ENCODE data around the gene MED15. TPM values are rescaled to one million over a fixed set of nuclear protein-coding genes. Genes with fewer than 3 reads are reported as not detected.
"Not testable (repeated sequence)": the region's sequence is repeated elsewhere in the genome, so short reads cannot be mapped to it uniquely, and the experiment has no call there.

MED15 gene
- total RNA-seq, 1 donor from 2014 or later: 84.5 TPM

DNA sequence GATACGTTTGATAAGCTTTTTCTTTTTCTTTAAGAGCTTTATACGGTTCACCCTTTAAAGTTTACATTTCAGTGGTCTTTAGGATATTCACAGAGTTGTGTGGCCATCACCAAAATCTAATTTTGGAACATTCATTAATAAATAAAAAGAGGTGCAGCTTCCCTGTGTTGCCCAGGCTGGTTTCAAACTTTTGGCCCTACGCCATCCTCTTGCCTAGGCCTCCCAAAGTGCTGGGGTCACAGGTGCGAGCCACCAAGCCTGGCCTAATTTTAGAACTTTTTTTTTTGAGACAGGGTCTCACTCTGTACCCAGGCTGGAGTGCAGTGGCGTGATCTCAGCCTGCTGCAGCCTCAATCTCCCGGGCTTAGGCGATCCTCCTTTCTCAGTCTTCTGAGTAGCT is 30.6 kb downstream of the MED15 start:
- Mint-ChIP-seq H3K27ac (ENCODE audit: unreplicated experiment) (no peak overlapping the region), H3K4me3 (no peak overlapping the region), H3K27me3 (ENCODE audit: low read depth) (no peaks in the 10 kb centered on the region), H3K36me3 (ENCODE audit: low read depth) (peaks cover 16% of the 10 kb centered on the region), H3K9me3 (no peaks in the 10 kb centered on the region), H3K4me1 (peaks cover 18% of the 10 kb centered on the region)
- DNase-seq (ENCODE audit: low read depth, low spot score): no peak
- TF ChIP-seq CTCF (conservative IDR thresholded peaks at IDR 0.05): no peak

GRCh38 chr22:20538875-20539274 is 31.5 kb downstream of the MED15 start:
- H3K4me3 Mint-ChIP-seq; DNase-seq (ENCODE audit: low read depth, low spot score); H3K9me3 Mint-ChIP-seq; H3K27ac Mint-ChIP-seq (ENCODE audit: unreplicated experiment); H3K4me1 Mint-ChIP-seq; H3K27me3 Mint-ChIP-seq (ENCODE audit: low read depth): not testable (repeated sequence)
- H3K36me3 Mint-ChIP-seq (ENCODE audit: low read depth): peaks cover 19% of the 10 kb centered on the region

DNA sequence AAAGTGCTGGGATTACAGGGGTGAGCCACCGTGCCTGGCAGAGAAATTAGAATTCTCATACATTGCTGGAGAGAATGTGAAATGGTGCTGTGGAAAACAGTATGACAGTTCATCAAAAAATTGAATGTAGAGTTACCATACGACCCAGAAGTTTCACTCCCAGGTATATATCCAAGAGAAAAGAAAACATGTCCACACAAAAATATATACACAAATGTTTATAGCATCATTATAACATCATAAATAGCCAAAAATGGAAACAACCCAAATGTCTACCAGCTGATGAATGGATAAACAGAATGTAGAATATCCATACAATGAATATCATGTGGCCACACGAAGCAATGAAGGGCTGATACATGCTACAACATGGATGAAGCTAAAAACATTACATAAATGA is 34.6 kb downstream of the MED15 start:
- Mint-ChIP-seq H3K4me3 (no peak overlapping the region), H3K9me3 (no peaks in the 10 kb centered on the region), H3K36me3 (ENCODE audit: low read depth) (peaks cover 22% of the 10 kb centered on the region), H3K27ac (ENCODE audit: unreplicated experiment) (no peak overlapping the region), H3K4me1 (peaks cover 18% of the 10 kb centered on the region), H3K27me3 (ENCODE audit: low read depth) (no peaks in the 10 kb centered on the region)
- no peak for TF ChIP-seq CTCF (conservative IDR thresholded peaks at IDR 0.05)
- no peak for DNase-seq (ENCODE audit: low read depth, low spot score)

DNA sequence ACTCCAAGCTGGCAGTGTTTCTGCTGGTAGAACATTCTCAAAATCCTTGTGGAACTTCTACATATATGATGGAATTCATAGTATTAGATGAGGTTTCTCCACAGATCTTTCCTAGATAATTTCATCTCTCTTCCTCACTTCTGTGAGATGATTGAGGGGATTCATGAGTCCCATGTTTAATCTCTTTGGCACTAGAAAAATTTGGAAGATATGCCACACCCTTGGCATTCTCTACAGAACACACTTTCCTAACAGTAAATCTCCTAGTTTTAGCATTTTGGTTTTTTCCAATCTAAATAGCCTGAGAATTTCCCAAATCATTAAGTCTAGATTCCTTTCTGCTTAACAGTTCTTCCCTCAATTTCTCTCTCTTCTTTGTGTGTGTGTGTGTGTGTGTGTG is 35.3 kb downstream of the MED15 start:
- DNase-seq (ENCODE audit: low read depth, low spot score): no peak
- Mint-ChIP-seq H3K4me3 (no peak overlapping the region), H3K9me3 (no peaks in the 10 kb centered on the region), H3K4me1 (peaks cover 18% of the 10 kb centered on the region), H3K36me3 (ENCODE audit: low read depth) (peaks cover 20% of the 10 kb centered on the region), H3K27me3 (ENCODE audit: low read depth) (no peaks in the 10 kb centered on the region), H3K27ac (ENCODE audit: unreplicated experiment) (no peak overlapping the region)
- no peak for TF ChIP-seq CTCF (conservative IDR thresholded peaks at IDR 0.05)

GRCh38 chr22:20545318-20545634 is 37.9 kb downstream of the MED15 start:
- not testable (repeated sequence) for H3K4me3 Mint-ChIP-seq; H3K27ac Mint-ChIP-seq (ENCODE audit: unreplicated experiment)

DNA sequence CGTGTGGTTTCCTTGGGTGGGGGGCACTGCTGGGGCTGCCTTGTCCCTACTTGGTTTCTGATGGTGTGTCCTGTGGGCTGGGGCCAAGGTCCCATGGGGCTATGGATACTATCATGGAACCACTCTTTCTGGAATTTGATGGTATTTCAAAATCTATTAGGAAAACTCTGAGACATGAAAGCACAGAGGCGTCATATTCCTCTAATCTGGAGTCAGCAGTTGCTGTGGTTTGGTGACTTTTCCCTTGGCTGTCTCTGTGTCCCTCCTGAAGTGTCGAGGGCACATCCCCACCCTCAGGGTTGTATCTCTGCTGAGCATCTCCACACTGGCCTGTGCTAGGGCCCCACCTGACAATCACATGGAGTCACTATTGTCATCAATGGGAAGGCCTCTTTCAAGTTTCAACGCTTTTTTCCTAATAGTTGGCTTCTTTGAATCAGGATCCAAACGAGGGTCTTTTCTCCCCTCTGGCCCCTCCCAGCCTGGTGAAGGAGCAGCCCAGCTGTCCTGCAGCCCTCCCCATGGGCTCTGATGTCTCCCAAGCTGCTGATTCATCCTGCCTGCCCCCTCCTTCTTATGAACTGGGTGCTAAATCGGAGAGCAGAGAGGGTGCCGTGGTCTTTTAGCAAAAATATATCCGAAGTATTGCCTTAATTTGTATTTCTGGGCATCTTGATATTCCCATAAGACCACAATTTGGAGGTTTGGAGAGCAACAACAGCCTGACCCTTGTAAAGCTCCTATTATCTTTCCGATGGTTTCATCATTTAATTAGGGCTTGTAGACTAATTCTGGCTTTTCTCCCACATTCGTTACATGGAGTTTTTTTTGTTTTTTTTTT is 38.5 kb downstream of the MED15 start:
- Mint-ChIP-seq H3K27me3 (ENCODE audit: low read depth) (no peaks in the 10 kb centered on the region), H3K27ac (ENCODE audit: unreplicated experiment) (no peak overlapping the region), H3K4me1 (peaks cover 43% of the 10 kb centered on the region), H3K4me3 (no peak overlapping the region), H3K9me3 (no peaks in the 10 kb centered on the region), H3K36me3 (ENCODE audit: low read depth) (peaks cover 11% of the 10 kb centered on the region)
- no peak for DNase-seq (ENCODE audit: low read depth, low spot score)
- TF ChIP-seq CTCF (conservative IDR thresholded peaks at IDR 0.05): no peak

More at GRCh38 chr22:20545318-20545634, 37.9 kb downstream of the MED15 start:
- H3K36me3 Mint-ChIP-seq (ENCODE audit: low read depth): peaks cover 15% of the 10 kb centered on the region
- not testable (repeated sequence) for DNase-seq (ENCODE audit: low read depth, low spot score); H3K9me3 Mint-ChIP-seq; H3K27me3 Mint-ChIP-seq (ENCODE audit: low read depth)
- H3K4me1 Mint-ChIP-seq: peaks cover 37% of the 10 kb centered on the region
